Duodenal mucosa (tissue), 2 donors: ENCODE results near the gene SCN1B.
"Not testable (repeated sequence)": the region's sequence is repeated elsewhere in the genome, so short reads cannot be mapped to it uniquely, and the experiment has no call there.

Source experiments
- H3K27ac ChIP-seq: one replicate; pipeline ENCODE4 v1.7.0; 2013; ENCODE audit warnings: low read depth, low read length
- H3K27me3 ChIP-seq, 2 donors: one replicate each; pipeline ENCODE4 v1.7.0; 2013; ENCODE audit warnings: low read length in 2 of 2, control low read depth in 1 of 2; ENCODE audit not compliant: insufficient read depth in 2 of 2, control insufficient read depth in 1 of 2
- H3K36me3 ChIP-seq, 2 donors: one replicate each; pipeline ENCODE4 v1.7.0; 2013; ENCODE audit warnings: low read length in 2 of 2, control low read depth in 1 of 2; ENCODE audit not compliant: insufficient read depth in 2 of 2, control insufficient read depth in 1 of 2
- H3K4me1 ChIP-seq, 2 donors: one replicate each; pipeline ENCODE4 v1.7.0; 2013; ENCODE audit warnings: low read length in 2 of 2, control low read depth in 1 of 2; ENCODE audit not compliant: insufficient read depth in 2 of 2, control insufficient read depth in 1 of 2
- H3K4me3 ChIP-seq, 2 donors: one replicate each; pipeline ENCODE4 v1.7.0; 2013; ENCODE audit warnings: low read length in 2 of 2, low read depth in 1 of 2
- H3K9ac ChIP-seq, 2 donors: one replicate each; pipeline ENCODE4 v1.7.0; 2013; ENCODE audit warnings: low read length in 2 of 2, low read depth in 1 of 2
- H3K9me3 ChIP-seq, 2 donors: one replicate each; pipeline ENCODE4 v1.7.0; 2013; ENCODE audit warnings: low read length in 2 of 2, control low read depth in 1 of 2; ENCODE audit not compliant: control insufficient read depth in 1 of 2

SCN1B gene

GRCh38 chr19:35044317-35045117 lies 14.2 kb downstream of the SCN1B start:
- H3K9ac ChIP-seq, result no peak overlapping the region
- H3K27me3 ChIP-seq, result peaks cover 2 to 7% of the 10 kb centered on the region in 2 donors
- H3K27ac ChIP-seq, result no peak overlapping the region
- H3K9me3 ChIP-seq, result no peaks in the 10 kb centered on the region
- H3K4me3 ChIP-seq, result no peak overlapping the region
- peaks cover 10 to 12% of the 10 kb centered on the region in 2 donors for H3K4me1 ChIP-seq
- no peaks in the 10 kb centered on the region for H3K36me3 ChIP-seq

GRCh38 chr19:35045667-35046300 lies 15.5 kb downstream of the SCN1B start:
- Histone ChIP-seq H3K27me3 (peaks cover 0 to 2% of the 10 kb centered on the region in 2 donors), H3K27ac (no peak overlapping the region), H3K4me1 (peaks cover 6% of the 10 kb centered on the region in 2 donors), H3K36me3 (no peaks in the 10 kb centered on the region), H3K9me3 (no peaks in the 10 kb centered on the region), H3K9ac (no peak overlapping the region), H3K4me3 (no peak overlapping the region)

DNA sequence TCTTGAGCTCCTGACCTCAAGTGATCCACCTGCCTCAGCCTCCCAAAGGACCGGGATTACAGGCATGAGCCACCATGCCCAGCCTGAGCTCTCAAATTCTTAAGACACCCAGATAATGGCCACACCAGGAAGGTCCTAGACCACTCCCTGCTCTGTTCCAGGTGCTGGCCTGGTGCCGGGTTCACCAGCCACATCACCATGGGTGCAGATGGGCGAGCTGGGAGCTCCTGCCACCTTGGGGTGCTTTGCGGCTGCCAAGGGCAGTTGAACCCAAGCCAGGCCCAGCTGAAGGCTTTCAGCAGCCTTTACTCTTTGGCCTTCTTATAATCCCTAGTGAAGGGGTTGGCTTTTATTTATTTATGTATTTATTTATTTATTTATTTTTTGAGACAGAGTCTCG lies 16.2 kb downstream of the SCN1B start:
- Histone ChIP-seq H3K4me3 (no peak overlapping the region), H3K27ac (no peak overlapping the region), H3K4me1 (no peaks in the 10 kb centered on the region), H3K27me3 (peaks cover 0 to 2% of the 10 kb centered on the region in 2 donors), H3K36me3 (no peaks in the 10 kb centered on the region), H3K9ac (no peak overlapping the region), H3K9me3 (no peaks in the 10 kb centered on the region)

- H3K4me3 ChIP-seq, result no peak overlapping the region
Observed at GRCh38 chr19:35048911-35049411, 18.7 kb downstream of the SCN1B start.

GRCh38 chr19:35049456-35049855 lies 19.2 kb downstream of the SCN1B start:
- Histone ChIP-seq H3K27ac (no peak overlapping the region), H3K9ac (no peak overlapping the region), H3K36me3 (no peaks in the 10 kb centered on the region), H3K4me3 (no peak overlapping the region), H3K27me3 (peaks cover 0 to 2% of the 10 kb centered on the region in 2 donors), H3K9me3 (no peaks in the 10 kb centered on the region), H3K4me1 (no peaks in the 10 kb centered on the region)

More at GRCh38 chr19:35048911-35049411, 18.7 kb downstream of the SCN1B start:
- no peaks in the 10 kb centered on the region for H3K27me3 ChIP-seq
- no peaks in the 10 kb centered on the region for H3K9me3 ChIP-seq
- H3K9ac ChIP-seq, result no peak overlapping the region
- H3K4me1 ChIP-seq, result no peaks in the 10 kb centered on the region
- H3K27ac ChIP-seq, result no peak overlapping the region
- H3K36me3 ChIP-seq, result no peaks in the 10 kb centered on the region

DNA sequence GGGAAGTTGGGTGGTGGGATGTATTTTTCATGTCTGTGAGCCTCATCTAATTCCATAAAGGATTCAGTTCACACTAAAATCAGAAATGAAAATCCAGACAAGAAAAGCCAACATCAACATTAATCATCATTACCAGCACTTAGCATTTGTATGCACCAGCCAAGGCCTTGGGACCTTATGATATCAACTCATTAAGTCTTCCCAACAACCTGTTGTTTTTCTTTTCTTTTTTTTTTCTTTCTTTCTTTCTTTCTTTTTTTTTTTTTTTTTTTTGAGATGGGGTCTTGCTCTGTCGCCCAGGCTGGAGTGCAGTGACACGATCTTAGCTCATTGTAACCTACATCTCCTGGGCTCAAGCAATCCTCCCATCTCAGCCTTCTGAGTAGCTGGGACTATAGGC lies 20.4 kb downstream of the SCN1B start:
- not testable (repeated sequence) for H3K36me3 ChIP-seq, H3K9ac ChIP-seq, H3K9me3 ChIP-seq, H3K4me1 ChIP-seq, H3K4me3 ChIP-seq, H3K27me3 ChIP-seq, H3K27ac ChIP-seq

GRCh38 chr19:35051268-35051667 lies 21.0 kb downstream of the SCN1B start:
- not testable (repeated sequence) for H3K9me3 ChIP-seq, H3K27ac ChIP-seq, H3K36me3 ChIP-seq, H3K4me1 ChIP-seq, H3K27me3 ChIP-seq, H3K9ac ChIP-seq, H3K4me3 ChIP-seq

DNA sequence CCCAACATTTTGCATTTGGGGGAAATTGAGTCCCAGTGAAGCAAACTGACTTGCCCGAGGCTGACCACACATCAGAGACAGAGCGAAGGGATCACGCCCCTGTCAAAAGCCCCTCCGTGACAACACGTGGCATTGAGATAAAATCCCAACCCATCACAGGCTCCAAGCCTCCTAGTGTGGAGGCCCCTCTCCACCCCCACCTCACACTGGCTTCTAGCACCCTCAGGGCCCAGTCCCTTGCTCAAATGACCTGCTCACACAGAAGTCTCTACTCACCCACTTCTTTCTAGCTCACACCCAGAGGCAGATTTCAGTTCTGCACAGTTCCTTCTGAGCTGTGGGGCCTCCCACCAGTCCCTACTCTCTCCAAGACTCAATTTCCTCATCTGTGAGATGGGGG lies 21.5 kb downstream of the SCN1B start:
- Histone ChIP-seq H3K9ac (no peak overlapping the region), H3K27ac (no peak overlapping the region), H3K27me3 (peaks cover 0 to 7% of the 10 kb centered on the region in 2 donors), H3K9me3 (no peaks in the 10 kb centered on the region), H3K36me3 (no peaks in the 10 kb centered on the region), H3K4me3 (no peak overlapping the region), H3K4me1 (no peaks in the 10 kb centered on the region)

DNA sequence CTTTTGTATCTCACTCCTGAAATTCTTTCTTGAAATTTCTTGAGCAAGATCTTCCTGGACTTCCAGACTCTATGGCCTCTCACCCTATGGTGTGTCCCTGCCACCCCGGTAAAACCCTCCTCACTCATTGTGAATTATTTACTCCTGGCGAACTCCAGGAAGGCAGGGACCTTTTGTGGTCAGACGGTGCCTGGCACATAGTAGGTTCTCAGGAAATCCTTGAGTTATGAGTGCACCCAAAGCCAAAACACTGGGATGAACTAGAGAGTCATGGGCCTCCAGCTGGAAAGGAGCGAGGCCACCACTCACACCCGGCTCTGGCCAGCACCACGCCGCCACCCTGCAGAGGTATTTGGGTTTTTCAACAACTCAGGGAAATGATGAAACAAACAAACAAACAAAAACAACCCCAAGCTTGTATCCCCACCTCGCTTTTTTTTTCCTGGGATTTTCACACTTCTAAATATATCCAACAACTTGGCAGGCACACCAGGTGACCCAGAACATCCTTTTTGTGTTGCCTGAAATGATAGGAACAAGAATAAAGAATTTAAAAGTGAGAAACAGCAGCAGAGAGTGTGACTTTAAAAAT lies 22.4 kb downstream of the SCN1B start:
- Histone ChIP-seq H3K27ac (no peak overlapping the region), H3K9me3 (no peaks in the 10 kb centered on the region), H3K9ac (no peak overlapping the region), H3K4me3 (no peak overlapping the region), H3K27me3 (peaks cover 0 to 7% of the 10 kb centered on the region in 2 donors), H3K36me3 (no peaks in the 10 kb centered on the region), H3K4me1 (no peaks in the 10 kb centered on the region)

GRCh38 chr19:35053667-35054293 lies 23.5 kb downstream of the SCN1B start:
- no peaks in the 10 kb centered on the region for H3K9me3 ChIP-seq
- H3K9ac ChIP-seq, result no peak overlapping the region
- no peak overlapping the region for H3K27ac ChIP-seq
- no peak overlapping the region for H3K4me3 ChIP-seq
- no peaks in the 10 kb centered on the region for H3K4me1 ChIP-seq
- H3K36me3 ChIP-seq, result no peaks in the 10 kb centered on the region
- peaks cover 0 to 7% of the 10 kb centered on the region in 2 donors for H3K27me3 ChIP-seq
